Measurements from ENCODE around the gene CDX1. TPM values are rescaled to one million over a fixed set of nuclear protein-coding genes. Genes with fewer than 3 reads are reported as not detected.

Gene CDX1
- total RNA-seq, 4 donors from 2014 or later: not detected

DNA sequence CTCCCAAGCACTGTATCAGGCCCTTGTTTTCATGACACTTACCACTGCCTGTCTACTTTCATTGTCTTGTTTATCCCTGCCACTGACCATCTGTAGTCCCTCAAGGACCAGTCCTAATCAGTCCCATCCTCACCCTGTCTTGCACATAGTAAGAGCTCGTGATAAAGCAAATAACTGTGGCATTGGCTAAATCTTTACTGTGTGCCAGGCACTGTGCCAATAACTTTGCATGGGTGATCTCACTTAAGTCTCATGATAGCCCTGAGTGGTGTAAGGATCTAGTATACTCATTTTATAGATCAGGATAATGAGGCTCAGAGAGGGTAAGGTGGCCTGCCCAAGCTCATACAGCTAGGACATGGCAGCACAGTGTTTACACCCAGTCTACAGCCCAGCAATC, 5.6 kb downstream of the CDX1 start:
- Histone ChIP-seq H3K27me3 (peaks cover 0 to 36% (median under 1%) of the 10 kb centered on the region in 4 donors), H3K9me3 (no peaks in the 10 kb centered on the region), H3K4me1 (peaks cover 0 to 7% (median 0%) of the 10 kb centered on the region in 3 donors), H3K4me3 (no peak overlapping the region), H3K27ac (no peak overlapping the region), H3K36me3 (no peaks in the 10 kb centered on the region)
- no peak for DNase-seq
- intact Hi-C loops (cut with DNase I): no loop called here
- TF ChIP-seq, protein P1, sequence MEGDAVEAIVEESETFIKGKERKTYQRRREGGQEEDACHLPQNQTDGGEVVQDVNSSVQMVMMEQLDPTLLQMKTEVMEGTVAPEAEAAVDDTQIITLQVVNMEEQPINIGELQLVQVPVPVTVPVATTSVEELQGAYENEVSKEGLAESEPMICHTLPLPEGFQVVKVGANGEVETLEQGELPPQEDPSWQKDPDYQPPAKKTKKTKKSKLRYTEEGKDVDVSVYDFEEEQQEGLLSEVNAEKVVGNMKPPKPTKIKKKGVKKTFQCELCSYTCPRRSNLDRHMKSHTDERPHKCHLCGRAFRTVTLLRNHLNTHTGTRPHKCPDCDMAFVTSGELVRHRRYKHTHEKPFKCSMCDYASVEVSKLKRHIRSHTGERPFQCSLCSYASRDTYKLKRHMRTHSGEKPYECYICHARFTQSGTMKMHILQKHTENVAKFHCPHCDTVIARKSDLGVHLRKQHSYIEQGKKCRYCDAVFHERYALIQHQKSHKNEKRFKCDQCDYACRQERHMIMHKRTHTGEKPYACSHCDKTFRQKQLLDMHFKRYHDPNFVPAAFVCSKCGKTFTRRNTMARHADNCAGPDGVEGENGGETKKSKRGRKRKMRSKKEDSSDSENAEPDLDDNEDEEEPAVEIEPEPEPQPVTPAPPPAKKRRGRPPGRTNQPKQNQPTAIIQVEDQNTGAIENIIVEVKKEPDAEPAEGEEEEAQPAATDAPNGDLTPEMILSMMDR (IDR thresholded peaks at IDR 0.05): no peak
- no peak for TF ChIP-seq POLR2A (IDR thresholded peaks at IDR 0.05)
- WGBS, 2 donors: 75 to 80% methylated on average over 1 of the region's 1 CpG

DNA sequence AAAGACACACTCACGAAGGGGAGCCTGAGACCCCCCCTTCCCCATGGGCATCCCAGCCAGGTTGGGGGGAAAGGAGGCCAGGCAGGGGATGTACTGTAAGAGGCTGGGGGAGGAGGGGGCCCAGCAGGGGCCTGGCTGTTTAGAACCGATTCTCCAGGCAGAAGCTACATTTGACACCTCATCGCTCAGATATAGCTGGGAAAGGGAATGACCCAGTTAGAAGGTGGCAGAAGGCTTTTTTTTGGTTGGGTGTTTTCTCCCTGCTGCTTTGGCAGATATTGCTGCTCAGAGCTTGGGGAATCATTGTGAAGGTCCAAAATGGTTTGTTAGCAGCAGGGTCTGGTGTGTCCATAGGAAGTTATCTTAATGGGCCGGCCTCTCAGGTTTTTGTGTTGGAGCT, 6.0 kb downstream of the CDX1 start:
- no peaks in the 10 kb centered on the region for H3K36me3 ChIP-seq
- WGBS, 2 donors: 85 to 86% methylated on average over 3 of the region's 4 CpGs
- no peak overlapping the region for H3K27ac ChIP-seq
- H3K4me1 ChIP-seq: peaks cover 0 to 6% (median 0%) of the 10 kb centered on the region in 3 donors
- H3K9me3 ChIP-seq: no peaks in the 10 kb centered on the region
- no peak overlapping the region for H3K4me3 ChIP-seq
- TF ChIP-seq, protein P1 (IDR thresholded peaks at IDR 0.05): no peak
- no peak for TF ChIP-seq POLR2A (IDR thresholded peaks at IDR 0.05)
- no peak for DNase-seq
- intact Hi-C loops (cut with DNase I): no loop called here
- H3K27me3 ChIP-seq: peaks cover 0 to 32% (median 0%) of the 10 kb centered on the region in 4 donors

DNA sequence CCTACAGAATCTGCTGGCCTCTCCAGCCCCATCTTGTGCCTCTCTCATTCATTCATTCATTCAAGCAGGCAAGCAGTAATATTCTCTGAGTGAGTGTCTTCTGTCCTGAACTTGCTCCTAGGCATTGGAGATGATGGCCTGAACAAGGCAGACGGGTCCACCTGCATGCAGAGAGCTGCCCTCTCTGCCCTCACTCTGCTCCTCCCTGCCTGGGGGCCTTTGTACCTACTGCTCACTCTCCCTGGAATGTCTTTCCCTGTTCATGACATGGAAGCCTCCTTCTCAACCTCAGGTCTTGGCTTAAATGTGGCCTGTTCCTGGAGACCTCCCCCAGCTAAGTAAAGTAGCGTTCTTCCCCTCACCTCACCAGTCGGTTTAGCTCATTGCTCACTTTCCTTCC, 6.6 kb downstream of the CDX1 start:
- Histone ChIP-seq H3K27ac (no peak overlapping the region), H3K27me3 (peaks cover 0 to 26% (median 0%) of the 10 kb centered on the region in 4 donors), H3K9me3 (no peaks in the 10 kb centered on the region), H3K4me3 (no peak overlapping the region), H3K36me3 (no peaks in the 10 kb centered on the region), H3K4me1 (peaks cover 0 to 6% (median 0%) of the 10 kb centered on the region in 3 donors)
- WGBS, 2 donors: 71 to 84% methylated on average over 2 to 3 of the region's 3 CpGs
- TF ChIP-seq, protein P1 (IDR thresholded peaks at IDR 0.05): no peak
- no peak for TF ChIP-seq POLR2A (IDR thresholded peaks at IDR 0.05)
- DNase-seq: no peak
- intact Hi-C loops (cut with DNase I): no loop called here

DNA sequence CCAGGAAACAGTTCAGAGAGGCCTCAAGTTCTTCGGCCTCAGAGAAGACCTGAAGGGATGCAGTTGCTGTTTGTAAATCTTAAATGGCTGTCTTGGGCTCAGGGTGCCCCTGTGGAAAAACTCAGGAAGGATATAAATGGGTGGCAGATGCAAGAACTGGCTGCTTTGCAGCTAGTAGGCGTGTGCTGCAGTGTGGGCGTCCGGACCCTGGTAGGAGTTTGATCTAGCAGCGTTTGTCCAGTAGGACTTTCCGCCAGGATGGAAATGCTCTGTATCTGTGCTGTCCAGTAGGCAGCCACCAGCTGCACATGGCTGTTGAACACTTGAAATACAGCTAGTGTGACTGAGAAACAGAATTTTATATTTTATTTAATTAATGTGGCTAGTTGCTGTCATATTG, 7.7 kb downstream of the CDX1 start:
- WGBS, 2 donors: 90 to 91% methylated on average over 5 to 6 of the region's 6 CpGs
- H3K36me3 ChIP-seq: no peaks in the 10 kb centered on the region
- intact Hi-C loops (cut with DNase I): no loop called here

DNA sequence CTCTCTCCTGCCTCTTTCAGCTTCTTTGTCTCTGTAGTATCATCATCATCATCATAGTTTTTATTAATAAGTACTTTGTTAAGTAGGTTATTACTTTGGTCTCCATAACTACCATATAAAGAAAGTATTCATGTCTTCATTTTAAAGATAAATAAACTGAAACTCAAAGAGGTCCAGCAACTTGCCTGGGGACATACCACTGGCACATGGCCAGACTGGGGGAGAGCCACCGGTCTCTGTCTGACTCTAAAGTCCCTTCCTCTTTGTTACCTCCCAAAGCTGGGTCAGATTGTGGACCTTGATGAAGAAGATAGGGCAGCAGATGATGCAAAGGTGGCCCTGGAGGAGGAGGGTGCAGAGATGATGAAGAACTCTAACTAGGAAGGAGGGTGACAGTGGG, 8.5 kb downstream of the CDX1 start:
- Histone ChIP-seq H3K4me1 (peaks cover 0 to 14% (median 6%) of the 10 kb centered on the region in 3 donors), H3K9me3 (no peaks in the 10 kb centered on the region), H3K27ac (no peak overlapping the region), H3K27me3 (peaks cover 0 to 8% (median 0%) of the 10 kb centered on the region in 4 donors), H3K36me3 (no peaks in the 10 kb centered on the region), H3K4me3 (no peak overlapping the region)
- WGBS, 2 donors: 13 to 40% methylated on average over 1 of the region's 1 CpG
- TF ChIP-seq, protein P1 (IDR thresholded peaks at IDR 0.05): no peak
- TF ChIP-seq POLR2A (IDR thresholded peaks at IDR 0.05): no peak
- no peak for DNase-seq
- intact Hi-C loops (cut with DNase I): no loop called here

More for the DNA sequence above, 7.7 kb downstream of the CDX1 start:
- TF ChIP-seq POLR2A (IDR thresholded peaks at IDR 0.05): no peak
- TF ChIP-seq, protein P1 (IDR thresholded peaks at IDR 0.05): no peak
- H3K27ac ChIP-seq: no peak overlapping the region
- DNase-seq: no peak
- no peak overlapping the region for H3K4me3 ChIP-seq
- H3K4me1 ChIP-seq: peaks cover 0 to 6% (median 0%) of the 10 kb centered on the region in 3 donors
- H3K27me3 ChIP-seq: peaks cover 0 to 14% (median 0%) of the 10 kb centered on the region in 4 donors
- H3K9me3 ChIP-seq: no peaks in the 10 kb centered on the region
